OCI-LY7 (cell line): ENCODE results near the gene IL22RA2. TPM values are rescaled to one million over a fixed set of nuclear protein-coding genes. Genes with fewer than 3 reads are reported as not detected.

Experiments used
- BruUV-seq: library from RNA; stranded (reverse); fragments of 400-500 nt; replicated peaks from 2 replicates; lab custom pipeline; 2021; lab: Mats Ljungman, UMichigan
- CTCF ChIA-PET: fragments of 300-600 bp; sonication (Branson Sonifier 250); formaldehyde crosslinking; loops from one replicate; lab custom pipeline; 2022; ENCODE audit warnings: antibody characterized with exemption; ENCODE audit not compliant: unreplicated experiment; lab: Charles Lee
- POLR2A ChIA-PET: fragments of 300-600 bp; sonication (Branson Sonifier 250); formaldehyde crosslinking; loops from one replicate; lab custom pipeline; 2022; ENCODE audit warnings: antibody characterized with exemption; lab: Charles Lee
- DNase-seq: peaks from one replicate; pipeline ENCODE4 v3.0.0-alpha.2; 2015; ENCODE audit warnings: low spot score
- H2AFZ ChIP-seq: fragments of 200-600 bp; sonication (generic), shearing (Covaris generic); 2 replicates; pipeline ENCODE4 v1.6.1; 2014; ENCODE audit warnings: mild to moderate bottlenecking, antibody characterized with exemption, low read length, moderate library complexity
- H3K27ac ChIP-seq: fragments of 200-600 bp; sonication (generic); 2 replicates; pipeline ENCODE4 v1.5.1; 2014; ENCODE audit warnings: mixed run types, low read depth, mild to moderate bottlenecking, moderate library complexity, low read length, inconsistent platforms; ENCODE audit not compliant: poor library complexity, severe bottlenecking
- H3K36me3 ChIP-seq: fragments of 200-600 bp; sonication (generic); 2 replicates; pipeline ENCODE4 v1.6.1; 2014; ENCODE audit warnings: mild to moderate bottlenecking, antibody characterized with exemption, low read length, moderate library complexity, mixed read lengths; ENCODE audit not compliant: insufficient read depth
- H3K4me1 ChIP-seq: fragments of 200-600 bp; sonication (generic); 2 replicates; pipeline ENCODE4 v1.5.1; 2014; ENCODE audit warnings: mild to moderate bottlenecking, low read length; ENCODE audit not compliant: insufficient read depth, poor library complexity, severe bottlenecking
- H3K4me2 ChIP-seq: fragments of 200-600 bp; sonication (generic); 2 replicates; pipeline ENCODE4 v1.6.1; 2014; ENCODE audit warnings: mild to moderate bottlenecking, low read length
- H3K4me3 ChIP-seq: fragments of 200-600 bp; sonication (generic); 2 replicates; pipeline ENCODE4 v1.5.1; 2014; ENCODE audit warnings: mild to moderate bottlenecking, low read depth, low read length; ENCODE audit not compliant: poor library complexity, severe bottlenecking
- H3K79me2 ChIP-seq: fragments of 200-600 bp; sonication (generic); 2 replicates; pipeline ENCODE4 v1.6.1; 2016; ENCODE audit warnings: low read depth, mild to moderate bottlenecking, low read length, moderate library complexity, mixed read lengths; ENCODE audit not compliant: insufficient read depth
- H3K9me2 ChIP-seq: fragments of 200-600 bp; sonication (generic); 2 replicates; pipeline ENCODE4 v1.6.1; 2016; ENCODE audit warnings: mild to moderate bottlenecking, low read length, mixed read lengths; ENCODE audit not compliant: insufficient read depth
- H3K9me3 ChIP-seq: fragments of 200-600 bp; sonication (generic); 2 replicates; pipeline ENCODE4 v1.6.1; 2014; ENCODE audit warnings: mild to moderate bottlenecking, mixed run types, low read length, mixed read lengths
- H4K20me1 ChIP-seq: fragments of 200-600 bp; sonication (generic); 2 replicates; pipeline ENCODE4 v1.6.1; 2014; ENCODE audit warnings: mild to moderate bottlenecking, antibody characterized with exemption, low read length, moderate library complexity, mixed read lengths; ENCODE audit not compliant: insufficient read depth
- EZH2phosphoT487 ChIP-seq: fragments of 200-600 bp; sonication (generic); IDR thresholded peaks from 2 replicates; pipeline ENCODE4 v1.6.1; 2018; ENCODE audit warnings: low read depth, borderline replicate concordance, mild to moderate bottlenecking, mixed run types, antibody characterized with exemption, low read length, moderate library complexity, mixed read lengths
- intact Hi-C: fragments of 100-400 bp; cut with micrococcal nuclease; formaldehyde crosslinking; loops from one replicate; pipeline ENCODE4 v1.10.0; 2022; ENCODE audit not compliant: unreplicated experiment
- total RNA-seq, 2 experiments: library from RNA; depleted of rRNA in 1 of 2; stranded (reverse); fragments of >200 nt in 1 of 2; shearing (Covaris generic) in 1 of 2; gene quantifications; 2 replicates each; pipeline ENCODE4 v1.2.3, GENCODE V29; 2014 to 2022
- TF ChIP-seq, protein P1 (sequence below): fragments of 200-600 bp; sonication (generic); conservative IDR thresholded peaks from 2 replicates; pipeline ENCODE4 v1.5.1; 2014; ENCODE audit warnings: mild to moderate bottlenecking, antibody characterized with exemption, low read length, moderate library complexity, mixed read lengths

IL22RA2 gene
- total RNA-seq, 2 experiments from 2014 or later, result not detected

DNA sequence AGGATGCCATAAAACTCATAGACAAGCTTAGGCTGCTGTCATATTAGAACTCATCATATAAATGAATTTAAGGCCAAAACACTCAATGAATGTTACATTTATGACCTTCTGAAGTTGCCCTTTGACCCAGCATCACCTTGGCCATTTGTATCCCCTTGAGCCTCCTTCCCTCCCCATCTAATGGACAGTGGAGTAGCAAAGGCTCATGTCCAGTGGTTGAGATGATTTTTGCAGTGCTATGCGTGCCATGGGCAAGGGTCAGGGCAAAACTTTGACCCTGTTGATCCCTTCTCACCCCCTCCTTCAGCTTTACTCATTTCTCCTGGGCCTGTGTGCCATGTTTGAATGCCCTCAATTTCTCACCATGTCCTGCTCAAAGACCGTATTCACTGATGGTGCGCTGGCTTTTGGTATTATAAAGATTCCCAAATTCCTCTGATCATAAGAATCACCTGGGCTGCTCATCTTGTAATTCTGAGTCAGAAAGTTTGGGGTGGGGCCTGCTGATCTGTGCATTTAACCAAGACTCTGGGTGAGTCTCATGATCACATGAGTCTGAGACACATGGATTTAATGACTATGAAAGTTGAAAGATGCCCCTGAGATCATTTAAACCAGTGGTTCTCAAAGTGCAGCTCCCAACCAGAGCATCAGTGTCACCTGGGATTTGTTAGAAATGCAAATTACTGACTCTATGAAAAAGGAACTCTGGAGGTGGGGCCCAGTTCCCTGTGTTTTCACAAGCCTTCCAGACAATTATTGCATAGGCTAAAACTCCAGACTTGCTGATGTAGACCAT lies 71.2 kb downstream of the IL22RA2 start:
- peak overlapping the region; percentile 95 for H3K27ac ChIP-seq

GRCh38 chr6:137099689-137100403 lies 73.6 kb downstream of the IL22RA2 start:
- ChIA-PET POLR2A (no interaction called here), CTCF (no interaction called here)
- no peak for TF ChIP-seq EZH2phosphoT487
- TF ChIP-seq, protein P1, sequence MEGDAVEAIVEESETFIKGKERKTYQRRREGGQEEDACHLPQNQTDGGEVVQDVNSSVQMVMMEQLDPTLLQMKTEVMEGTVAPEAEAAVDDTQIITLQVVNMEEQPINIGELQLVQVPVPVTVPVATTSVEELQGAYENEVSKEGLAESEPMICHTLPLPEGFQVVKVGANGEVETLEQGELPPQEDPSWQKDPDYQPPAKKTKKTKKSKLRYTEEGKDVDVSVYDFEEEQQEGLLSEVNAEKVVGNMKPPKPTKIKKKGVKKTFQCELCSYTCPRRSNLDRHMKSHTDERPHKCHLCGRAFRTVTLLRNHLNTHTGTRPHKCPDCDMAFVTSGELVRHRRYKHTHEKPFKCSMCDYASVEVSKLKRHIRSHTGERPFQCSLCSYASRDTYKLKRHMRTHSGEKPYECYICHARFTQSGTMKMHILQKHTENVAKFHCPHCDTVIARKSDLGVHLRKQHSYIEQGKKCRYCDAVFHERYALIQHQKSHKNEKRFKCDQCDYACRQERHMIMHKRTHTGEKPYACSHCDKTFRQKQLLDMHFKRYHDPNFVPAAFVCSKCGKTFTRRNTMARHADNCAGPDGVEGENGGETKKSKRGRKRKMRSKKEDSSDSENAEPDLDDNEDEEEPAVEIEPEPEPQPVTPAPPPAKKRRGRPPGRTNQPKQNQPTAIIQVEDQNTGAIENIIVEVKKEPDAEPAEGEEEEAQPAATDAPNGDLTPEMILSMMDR, result no peak
- BruUV-seq, result no TSS peak
- Histone ChIP-seq H3K27ac (peak overlapping the region; percentile 0), H3K9me3 (peaks cover 6% of the 10 kb centered on the region; the same call in 1 of the 2 replicates), H3K9me2 (no peaks in the 10 kb centered on the region), H3K4me2 (peak overlapping the region; percentile 20), H3K4me3 (no peak overlapping the region), H2AFZ (peak overlapping the region; percentile 79; the same call in 1 of the 2 replicates), H3K4me1 (peaks cover 84% of the 10 kb centered on the region), H3K79me2 (no peaks in the 10 kb centered on the region), H3K36me3 (peaks cover 3% of the 10 kb centered on the region; the same call in 1 of the 2 replicates), H4K20me1 (no peaks in the 10 kb centered on the region)
- peak; percentile 45 for DNase-seq
- intact Hi-C loops, result loop anchor here (5.0 to 10.0 kb wide), 2 partner anchors 325 to 852 kb away; no protein-coding TSS in a partner anchor

More for the DNA sequence above, 71.2 kb downstream of the IL22RA2 start:
- BruUV-seq, result no TSS peak
- ChIA-PET CTCF (interaction anchor here (0.9 kb wide), 1 partner anchor 115 kb away, joined by 3 read pairs; no protein-coding TSS in a partner anchor), POLR2A (interaction anchor here (0.9 to 1.8 kb wide), 5 partner anchors 38 to 265 kb away, joined by 3 to 6 read pairs (median 3); no protein-coding TSS in a partner anchor)
- Histone ChIP-seq H3K4me3 (peak overlapping the region; percentile 53), H3K9me3 (peaks cover 13% of the 10 kb centered on the region; the same call in 1 of the 2 replicates), H4K20me1 (no peaks in the 10 kb centered on the region), H3K79me2 (no peaks in the 10 kb centered on the region), H3K4me2 (peak overlapping the region; percentile 84), H3K4me1 (peaks cover 82% of the 10 kb centered on the region), H2AFZ (peak overlapping the region; percentile 4; the same call in 1 of the 2 replicates), H3K9me2 (no peaks in the 10 kb centered on the region), H3K36me3 (peaks cover 7% of the 10 kb centered on the region; the same call in 1 of the 2 replicates)
- no peak for TF ChIP-seq EZH2phosphoT487
- TF ChIP-seq, protein P1, result no peak
- peak; percentile 64 for DNase-seq
- intact Hi-C loops, result loop anchor here (2.0 to 5.0 kb wide), 3 partner anchors 47 to 850 kb away; partner anchors contain the start of gene IFNGR1
